Sigmoid colon (tissue), 7 donors: ENCODE measurements around the gene SPEF2. TPM values are rescaled to one million over a fixed set of nuclear protein-coding genes. Genes with fewer than 3 reads are reported as not detected.

Source experiments
- DNase-seq: peaks from one replicate; pipeline ENCODE4 v3.0.0-alpha.2; 2019
- H3K27ac ChIP-seq, 4 donors: fragments of 200-600 bp; sonication (generic); one replicate each; pipeline ENCODE4 v1.5.1; 2016 to 2019; ENCODE audit warnings: mild to moderate bottlenecking in 1 of 4
- H3K27me3 ChIP-seq, 3 donors: fragments of 200-600 bp; sonication (generic); one replicate each; pipeline ENCODE4 v1.5.1; 2019; ENCODE audit warnings: mild to moderate bottlenecking in 1 of 3
- H3K36me3 ChIP-seq, 4 donors: fragments of 200-600 bp; sonication (generic); one replicate each; pipeline ENCODE4 v1.5.1; 2016 to 2019
- H3K4me1 ChIP-seq, 4 donors: fragments of 200-600 bp; sonication (generic); one replicate each; pipeline ENCODE4 v1.5.1; 2017 to 2019
- H3K4me3 ChIP-seq, 4 donors: fragments of 200-600 bp; sonication (generic); one replicate each; pipeline ENCODE4 v1.5.1; 2017 to 2019; ENCODE audit warnings: mild to moderate bottlenecking in 2 of 4, moderate library complexity in 1 of 4
- H3K9me3 ChIP-seq, 4 donors: fragments of 200-600 bp in 3 of 4; sonication (generic) in 3 of 4; one replicate each; pipeline versions ENCODE4 v1.5.1 to v1.6.1; 2013 to 2019
- EP300 ChIP-seq, 4 donors: sonication (generic); formaldehyde crosslinking; IDR thresholded peaks; one replicate each; pipeline ENCODE4 v1.6.1; 2017; ENCODE audit warnings: antibody characterized with exemption in 4 of 4
- POLR2A ChIP-seq, 2 donors: fragments of 450-650 bp; IDR thresholded peaks; one replicate each; pipeline ENCODE4 v1.6.1; 2016; ENCODE audit warnings: antibody characterized with exemption in 2 of 2, mild to moderate bottlenecking in 2 of 2, moderate library complexity in 2 of 2
- POLR2AphosphoS5 ChIP-seq, 4 donors: sonication (generic); formaldehyde crosslinking; IDR thresholded peaks; one replicate each; pipeline ENCODE4 v1.6.1; 2017; ENCODE audit warnings: antibody characterized with exemption in 4 of 4
- WGBS, 2 donors: extraction: QIAGEN DNeasy Blood & Tissue Kit; methylation state at CpG; one replicate each; pipeline ENCODE4 v1.1.7; 2013; 5-methylcytosine and 5-hydroxymethylcytosine counted together
- intact Hi-C: fragments of 100-400 bp; cut with DNase I; formaldehyde crosslinking; loops from one replicate; pipeline ENCODE4 v1.15.1; 2023
- polyA plus RNA-seq, 3 donors: library from polyadenylated mRNA; stranded (reverse); fragments of 200-250 nt; gene quantifications; one replicate each; pipeline ENCODE4 v1.2.3, GENCODE V29; 2013
- total RNA-seq, 4 donors: library from RNA; depleted of rRNA; stranded (reverse); fragments of >200 nt; gene quantifications; one replicate each; pipeline ENCODE4 v1.1.0, GENCODE V29; 2016
- TF ChIP-seq, protein P1 (sequence below), 4 experiments: fragments of 450-650 bp in 3 of 4; fragments of 200-600 bp in 1 of 4; IDR thresholded peaks; one replicate each; pipeline ENCODE4 v1.5.1; 2016 to 2019; ENCODE audit warnings: antibody characterized with exemption in 4 of 4, mild to moderate bottlenecking in 3 of 4, moderate library complexity in 2 of 4
- donor health status: healthy with polysubstance abuse.
- donor health status: Bipolar disorder and iron deficiency.
- donor health status: healthy.

The SPEF2 gene
- total and polyA plus RNA-seq, 7 donors, result 0.92 to 5.5 (median 3.6) TPM

GRCh38 chr5:35626553-35626952, 8.9 kb downstream of the SPEF2 start:
- Histone ChIP-seq H3K4me1 (no peaks in the 10 kb centered on the region), H3K27me3 (no peaks in the 10 kb centered on the region), H3K27ac (no peak overlapping the region), H3K9me3 (no peaks in the 10 kb centered on the region), H3K4me3 (no peak overlapping the region), H3K36me3 (peaks cover 0 to 19% (median 5%) of the 10 kb centered on the region in 4 donors)
- TF ChIP-seq POLR2A (IDR thresholded peaks at IDR 0.05), result no peak
- TF ChIP-seq EP300 (IDR thresholded peaks at IDR 0.05), result no peak
- no peak for TF ChIP-seq POLR2AphosphoS5 (IDR thresholded peaks at IDR 0.05)
- TF ChIP-seq, protein P1, sequence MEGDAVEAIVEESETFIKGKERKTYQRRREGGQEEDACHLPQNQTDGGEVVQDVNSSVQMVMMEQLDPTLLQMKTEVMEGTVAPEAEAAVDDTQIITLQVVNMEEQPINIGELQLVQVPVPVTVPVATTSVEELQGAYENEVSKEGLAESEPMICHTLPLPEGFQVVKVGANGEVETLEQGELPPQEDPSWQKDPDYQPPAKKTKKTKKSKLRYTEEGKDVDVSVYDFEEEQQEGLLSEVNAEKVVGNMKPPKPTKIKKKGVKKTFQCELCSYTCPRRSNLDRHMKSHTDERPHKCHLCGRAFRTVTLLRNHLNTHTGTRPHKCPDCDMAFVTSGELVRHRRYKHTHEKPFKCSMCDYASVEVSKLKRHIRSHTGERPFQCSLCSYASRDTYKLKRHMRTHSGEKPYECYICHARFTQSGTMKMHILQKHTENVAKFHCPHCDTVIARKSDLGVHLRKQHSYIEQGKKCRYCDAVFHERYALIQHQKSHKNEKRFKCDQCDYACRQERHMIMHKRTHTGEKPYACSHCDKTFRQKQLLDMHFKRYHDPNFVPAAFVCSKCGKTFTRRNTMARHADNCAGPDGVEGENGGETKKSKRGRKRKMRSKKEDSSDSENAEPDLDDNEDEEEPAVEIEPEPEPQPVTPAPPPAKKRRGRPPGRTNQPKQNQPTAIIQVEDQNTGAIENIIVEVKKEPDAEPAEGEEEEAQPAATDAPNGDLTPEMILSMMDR (IDR thresholded peaks at IDR 0.05), result no peak
- intact Hi-C loops, result no loop called here
- WGBS, 2 donors, result 86 to 91% methylated on average over 1 of the region's 1 CpG
- DNase-seq, result no peak

DNA sequence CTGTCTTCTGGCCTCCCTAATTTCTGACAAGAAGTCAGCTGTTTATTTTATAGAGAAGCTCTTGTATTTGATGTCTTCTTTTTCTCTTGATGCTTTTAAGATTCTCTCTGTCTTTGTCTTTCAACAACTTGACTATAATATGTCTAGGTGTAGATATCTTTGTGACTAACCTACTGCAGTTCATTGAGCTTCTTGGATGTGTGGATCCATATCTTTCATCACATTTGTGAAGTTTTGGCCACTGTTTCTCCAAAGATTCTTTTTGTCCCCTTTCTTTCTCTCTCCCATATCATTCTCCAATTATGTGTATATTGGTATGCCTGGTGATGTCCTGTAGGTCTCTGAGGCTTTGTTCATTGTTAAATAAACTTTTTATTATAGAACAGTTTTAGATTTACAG, 16.7 kb downstream of the SPEF2 start:
- intact Hi-C loops, result no loop called here
- Histone ChIP-seq H3K27me3 (no peaks in the 10 kb centered on the region), H3K4me3 (no peak overlapping the region), H3K4me1 (no peaks in the 10 kb centered on the region), H3K36me3 (peaks cover 0 to 32% (median 5%) of the 10 kb centered on the region in 4 donors), H3K9me3 (peaks cover 0 to 4% (median 0%) of the 10 kb centered on the region in 4 donors), H3K27ac (no peak overlapping the region)
- DNase-seq, result no peak
- TF ChIP-seq POLR2A (IDR thresholded peaks at IDR 0.05), result no peak
- TF ChIP-seq, protein P1 (IDR thresholded peaks at IDR 0.05), result no peak
- TF ChIP-seq POLR2AphosphoS5 (IDR thresholded peaks at IDR 0.05), result no peak
- TF ChIP-seq EP300 (IDR thresholded peaks at IDR 0.05), result no peak

- intact Hi-C loops, result no loop called here
- no peaks in the 10 kb centered on the region for H3K4me1 ChIP-seq
Measured at GRCh38 chr5:35640623-35641022, 23.0 kb downstream of the SPEF2 start.

GRCh38 chr5:35644543-35644942, 26.9 kb downstream of the SPEF2 start:
- Histone ChIP-seq H3K4me1 (no peaks in the 10 kb centered on the region), H3K27ac (no peak overlapping the region), H3K9me3 (no peaks in the 10 kb centered on the region), H3K4me3 (no peak overlapping the region), H3K27me3 (no peaks in the 10 kb centered on the region), H3K36me3 (peaks cover 0 to 16% (median 0%) of the 10 kb centered on the region in 4 donors)
- TF ChIP-seq, protein P1 (IDR thresholded peaks at IDR 0.05), result no peak
- TF ChIP-seq EP300 (IDR thresholded peaks at IDR 0.05) (no peak), POLR2A (IDR thresholded peaks at IDR 0.05) (no peak), POLR2AphosphoS5 (IDR thresholded peaks at IDR 0.05) (no peak)
- WGBS, 2 donors, result 94 to 96% methylated on average over 3 of the region's 3 CpGs
- no peak for DNase-seq
- intact Hi-C loops, result no loop called here

More at GRCh38 chr5:35640623-35641022, 23.0 kb downstream of the SPEF2 start:
- no peaks in the 10 kb centered on the region for H3K9me3 ChIP-seq
- WGBS, 2 donors, result 69 to 94% methylated on average over 4 of the region's 4 CpGs
- H3K27me3 ChIP-seq, result no peaks in the 10 kb centered on the region
- no peak overlapping the region for H3K27ac ChIP-seq
- TF ChIP-seq POLR2AphosphoS5 (IDR thresholded peaks at IDR 0.05) (no peak), EP300 (IDR thresholded peaks at IDR 0.05) (no peak), POLR2A (IDR thresholded peaks at IDR 0.05) (no peak)
- TF ChIP-seq, protein P1 (IDR thresholded peaks at IDR 0.05), result no peak
- no peak for DNase-seq
- no peak overlapping the region for H3K4me3 ChIP-seq
- H3K36me3 ChIP-seq, result peaks cover 0 to 16% (median 0%) of the 10 kb centered on the region in 4 donors

- H3K4me1 ChIP-seq, result no peaks in the 10 kb centered on the region
- WGBS, 2 donors, result 91 to 94% methylated on average over 1 of the region's 1 CpG
- no peaks in the 10 kb centered on the region for H3K27me3 ChIP-seq
- H3K4me3 ChIP-seq, result no peak overlapping the region
- DNase-seq, result no peak
- TF ChIP-seq POLR2A (IDR thresholded peaks at IDR 0.05), result no peak
- TF ChIP-seq, protein P1 (IDR thresholded peaks at IDR 0.05), result no peak
- no peak for TF ChIP-seq EP300 (IDR thresholded peaks at IDR 0.05)
- TF ChIP-seq POLR2AphosphoS5 (IDR thresholded peaks at IDR 0.05), result no peak
- intact Hi-C loops, result no loop called here
- H3K9me3 ChIP-seq, result no peaks in the 10 kb centered on the region
- H3K27ac ChIP-seq, result no peak overlapping the region
- H3K36me3 ChIP-seq, result peaks cover 0 to 16% (median 0%) of the 10 kb centered on the region in 4 donors
Measured at GRCh38 chr5:35647128-35647527, 29.5 kb downstream of the SPEF2 start.
